ENCODE results near the gene ECM1.

Gene ECM1

GRCh38 chr1:150487763-150488115 lies 20.2 kb upstream of the ECM1 start:
- Histone ChIP-seq H3K9me3 (replicated peaks; ENCODE audit: insufficient read depth, low read length) (no peaks in the 10 kb centered on the region), H2AFZ (ENCODE audit: low read length) (peak overlapping the region; percentile 93), H3K79me2 (ENCODE audit: low read length) (peaks cover 15% of the 10 kb centered on the region)

GRCh38 chr1:150493175-150493574 lies 14.7 kb upstream of the ECM1 start:
- no peak overlapping the region for H3K9ac ChIP-seq (ENCODE audit: low read length)
- no peaks in the 10 kb centered on the region for H3K9me2 ChIP-seq (replicated peaks; ENCODE audit: insufficient read depth, low read length)
- no peak overlapping the region for H3K4me3 ChIP-seq (ENCODE audit: low read length)
- H3K4me2 ChIP-seq (ENCODE audit: low read depth, low read length): no peak overlapping the region
- no peaks in the 10 kb centered on the region for H3F3A ChIP-seq (ENCODE audit: insufficient read depth, low read length)
- no peak overlapping the region for H2AFZ ChIP-seq (ENCODE audit: low read length)
- TF ChIP-seq EZH2 (optimal IDR thresholded peaks at IDR 0.05; ENCODE audit: low read depth, low read length): no peak
- no peak for TF ChIP-seq CTCF (IDR thresholded peaks at IDR 0.05; ENCODE audit: low read length)
- no peak for TF ChIP-seq EZH2phosphoT487 (IDR thresholded peaks at IDR 0.05; ENCODE audit: low read length)
- no peak for DNase-seq
- H3K4me1 ChIP-seq (ENCODE audit: low read length): 0 out of 2 replicates have a peak, but pooled peaks cover under 1% of the 10 kb centered on the region
- H3K27me3 ChIP-seq (replicated peaks; ENCODE audit: insufficient read depth, low read length): no peaks in the 10 kb centered on the region
- H3K27ac ChIP-seq (ENCODE audit: low read length): no peak overlapping the region
- H3K79me2 ChIP-seq (ENCODE audit: low read length): peaks cover 6% of the 10 kb centered on the region
- no peaks in the 10 kb centered on the region for H4K20me1 ChIP-seq (ENCODE audit: insufficient read depth, low read length)
- H3K36me3 ChIP-seq (replicated peaks; ENCODE audit: insufficient read depth, low read length): no peaks in the 10 kb centered on the region
- H3K9me3 ChIP-seq (replicated peaks; ENCODE audit: insufficient read depth, low read length): no peaks in the 10 kb centered on the region

More at GRCh38 chr1:150487763-150488115, 20.2 kb upstream of the ECM1 start:
- TF ChIP-seq EZH2 (optimal IDR thresholded peaks at IDR 0.05; ENCODE audit: low read depth, low read length) (no peak), CTCF (IDR thresholded peaks at IDR 0.05; ENCODE audit: low read length) (no peak), EZH2phosphoT487 (IDR thresholded peaks at IDR 0.05; ENCODE audit: low read length) (no peak)
- H3K36me3 ChIP-seq (replicated peaks; ENCODE audit: insufficient read depth, low read length): no peaks in the 10 kb centered on the region
- peak overlapping the region; percentile 87 for H3K4me2 ChIP-seq (ENCODE audit: low read depth, low read length)
- peaks cover 8% of the 10 kb centered on the region for H3F3A ChIP-seq (ENCODE audit: insufficient read depth, low read length)
- peak overlapping the region; percentile 98 for H3K4me3 ChIP-seq (ENCODE audit: low read length)
- peak overlapping the region; percentile 83 for H3K9ac ChIP-seq (ENCODE audit: low read length)
- no peaks in the 10 kb centered on the region for H4K20me1 ChIP-seq (ENCODE audit: insufficient read depth, low read length)
- no peaks in the 10 kb centered on the region for H3K9me2 ChIP-seq (replicated peaks; ENCODE audit: insufficient read depth, low read length)
- no peaks in the 10 kb centered on the region for H3K27me3 ChIP-seq (replicated peaks; ENCODE audit: insufficient read depth, low read length)
- H3K27ac ChIP-seq (ENCODE audit: low read length): peak overlapping the region; percentile 11; the same call in 1 of the 2 replicates
- 0 out of 2 replicates have a peak, but pooled peaks cover 4% of the 10 kb centered on the region for H3K4me1 ChIP-seq (ENCODE audit: low read length)
- no peak for DNase-seq

- H2AFZ ChIP-seq (ENCODE audit: low read length): no peak overlapping the region
- H3K4me1 ChIP-seq (ENCODE audit: low read length): no peaks in the 10 kb centered on the region
- no peak for TF ChIP-seq EZH2phosphoT487 (IDR thresholded peaks at IDR 0.05; ENCODE audit: low read length)
- TF ChIP-seq EZH2 (optimal IDR thresholded peaks at IDR 0.05; ENCODE audit: low read depth, low read length): no peak
- no peak for TF ChIP-seq CTCF (IDR thresholded peaks at IDR 0.05; ENCODE audit: low read length)
- no peaks in the 10 kb centered on the region for H3F3A ChIP-seq (ENCODE audit: insufficient read depth, low read length)
- no peak overlapping the region for H3K9ac ChIP-seq (ENCODE audit: low read length)
- H3K4me2 ChIP-seq (ENCODE audit: low read depth, low read length): no peak overlapping the region
- no peak overlapping the region for H3K27ac ChIP-seq (ENCODE audit: low read length)
- H3K9me2 ChIP-seq (replicated peaks; ENCODE audit: insufficient read depth, low read length): no peaks in the 10 kb centered on the region
- DNase-seq: no peak
- H3K36me3 ChIP-seq (replicated peaks; ENCODE audit: insufficient read depth, low read length): no peaks in the 10 kb centered on the region
- H3K4me3 ChIP-seq (ENCODE audit: low read length): no peak overlapping the region
- H4K20me1 ChIP-seq (ENCODE audit: insufficient read depth, low read length): no peaks in the 10 kb centered on the region
- H3K79me2 ChIP-seq (ENCODE audit: low read length): no peaks in the 10 kb centered on the region
- no peaks in the 10 kb centered on the region for H3K9me3 ChIP-seq (replicated peaks; ENCODE audit: insufficient read depth, low read length)
- H3K27me3 ChIP-seq (replicated peaks; ENCODE audit: insufficient read depth, low read length): no peaks in the 10 kb centered on the region
Measured at GRCh38 chr1:150498342-150498741, 9.6 kb upstream of the ECM1 start.

Data from MM.1S (cell line).